Stimulated activated memory B cell treated with anti-CD40 and anti-IgM and Interleukin-4, amounts not matched to agents 10 μg/mL and 1 μg/mL and 100 μg/mL, for 72 hours (primary cell): ENCODE results near the gene IL5.

Source experiments
- ATAC-seq: fragments of 150-1000 bp; cut with Tn5 transposase; 2 replicates; pipeline ENCODE4 v1.10.0; 2021
- H3K27ac Mint-ChIP-seq: one replicate; pipeline ENCODE4 v1.8.0; 2022; ENCODE audit warnings: mild to moderate bottlenecking, mixed read lengths
- H3K27me3 Mint-ChIP-seq: one replicate; pipeline ENCODE4 v1.8.0; 2022; ENCODE audit warnings: mixed read lengths
- H3K36me3 Mint-ChIP-seq: one replicate; pipeline ENCODE4 v1.8.0; 2022; ENCODE audit warnings: mixed read lengths
- H3K4me1 Mint-ChIP-seq: one replicate; pipeline ENCODE4 v1.8.0; 2022; ENCODE audit warnings: mixed read lengths
- H3K4me3 Mint-ChIP-seq: one replicate; pipeline ENCODE4 v1.8.0; 2022; ENCODE audit warnings: mild to moderate bottlenecking, moderate library complexity, mixed read lengths
- H3K9me3 Mint-ChIP-seq: one replicate; pipeline ENCODE4 v1.8.0; 2022; ENCODE audit warnings: mixed read lengths

IL5 gene

GRCh38 chr5:132510076-132510475 is 33.2 kb downstream of the IL5 start:
- Mint-ChIP-seq H3K4me1 (peaks cover 11% of the 10 kb centered on the region), H3K9me3 (peaks cover 5% of the 10 kb centered on the region), H3K36me3 (peaks cover 12% of the 10 kb centered on the region), H3K27ac (no peak overlapping the region), H3K27me3 (peaks cover 12% of the 10 kb centered on the region), H3K4me3 (no peak overlapping the region)
- ATAC-seq: no peak

GRCh38 chr5:132506094-132506692 is 37.1 kb downstream of the IL5 start:
- Mint-ChIP-seq H3K4me3 (no peak overlapping the region), H3K36me3 (peaks cover 6% of the 10 kb centered on the region), H3K27ac (peak overlapping the region; percentile 27), H3K9me3 (no peaks in the 10 kb centered on the region), H3K4me1 (peaks cover 15% of the 10 kb centered on the region), H3K27me3 (peaks cover 12% of the 10 kb centered on the region)
- ATAC-seq: peak; percentile 68

- peaks cover 12% of the 10 kb centered on the region for H3K27me3 Mint-ChIP-seq
- ATAC-seq: no peak
- H3K4me3 Mint-ChIP-seq: no peak overlapping the region
- no peaks in the 10 kb centered on the region for H3K9me3 Mint-ChIP-seq
- H3K4me1 Mint-ChIP-seq: peaks cover 20% of the 10 kb centered on the region
- H3K36me3 Mint-ChIP-seq: peaks cover 6% of the 10 kb centered on the region
- H3K27ac Mint-ChIP-seq: peak overlapping the region; percentile 27
These were observed 37.7 kb downstream of the IL5 start for GRCh38 chr5:132505641-132506040.

- ATAC-seq: no peak
These were observed 38.6 kb downstream of the IL5 start for GRCh38 chr5:132504746-132505145.

GRCh38 chr5:132503244-132503643 is 40.1 kb downstream of the IL5 start:
- Mint-ChIP-seq H3K9me3 (no peaks in the 10 kb centered on the region), H3K36me3 (no peaks in the 10 kb centered on the region), H3K4me1 (peaks cover 34% of the 10 kb centered on the region), H3K27ac (no peak overlapping the region), H3K27me3 (no peaks in the 10 kb centered on the region), H3K4me3 (no peak overlapping the region)
- ATAC-seq: no peak

More at GRCh38 chr5:132504746-132505145, 38.6 kb downstream of the IL5 start:
- Mint-ChIP-seq H3K9me3 (no peaks in the 10 kb centered on the region), H3K27ac (no peak overlapping the region), H3K4me1 (peaks cover 29% of the 10 kb centered on the region), H3K27me3 (peaks cover 8% of the 10 kb centered on the region), H3K36me3 (peaks cover 4% of the 10 kb centered on the region), H3K4me3 (no peak overlapping the region)

GRCh38 chr5:132501961-132502931 is 41.1 kb downstream of the IL5 start:
- H3K4me1 Mint-ChIP-seq: peaks cover 43% of the 10 kb centered on the region
- no peak overlapping the region for H3K4me3 Mint-ChIP-seq
- H3K27ac Mint-ChIP-seq: peak overlapping the region; percentile 82
- H3K27me3 Mint-ChIP-seq: no peaks in the 10 kb centered on the region
- ATAC-seq: no peak
- no peaks in the 10 kb centered on the region for H3K9me3 Mint-ChIP-seq
- H3K36me3 Mint-ChIP-seq: no peaks in the 10 kb centered on the region

GRCh38 chr5:132501629-132501956 is 41.7 kb downstream of the IL5 start:
- no peak for ATAC-seq
- Mint-ChIP-seq H3K27ac (peak overlapping the region; percentile 82), H3K4me3 (no peak overlapping the region), H3K4me1 (peaks cover 46% of the 10 kb centered on the region), H3K36me3 (no peaks in the 10 kb centered on the region), H3K9me3 (no peaks in the 10 kb centered on the region), H3K27me3 (no peaks in the 10 kb centered on the region)

GRCh38 chr5:132500931-132501628 is 42.2 kb downstream of the IL5 start:
- no peaks in the 10 kb centered on the region for H3K9me3 Mint-ChIP-seq
- peak overlapping the region; percentile 82 for H3K27ac Mint-ChIP-seq
- H3K4me3 Mint-ChIP-seq: no peak overlapping the region
- no peaks in the 10 kb centered on the region for H3K27me3 Mint-ChIP-seq
- ATAC-seq: peak; percentile 76
- peaks cover 41% of the 10 kb centered on the region for H3K4me1 Mint-ChIP-seq
- H3K36me3 Mint-ChIP-seq: no peaks in the 10 kb centered on the region

- Mint-ChIP-seq H3K27me3 (no peaks in the 10 kb centered on the region), H3K9me3 (no peaks in the 10 kb centered on the region), H3K36me3 (no peaks in the 10 kb centered on the region), H3K4me1 (peaks cover 40% of the 10 kb centered on the region), H3K27ac (peak overlapping the region; percentile 82), H3K4me3 (no peak overlapping the region)
- ATAC-seq: no peak
These were observed 42.9 kb downstream of the IL5 start for GRCh38 chr5:132500244-132500930.

- no peaks in the 10 kb centered on the region for H3K27me3 Mint-ChIP-seq
- peaks cover 47% of the 10 kb centered on the region for H3K4me1 Mint-ChIP-seq
- peak overlapping the region; percentile 82 for H3K27ac Mint-ChIP-seq
- no peak overlapping the region for H3K4me3 Mint-ChIP-seq
- H3K9me3 Mint-ChIP-seq: no peaks in the 10 kb centered on the region
- H3K36me3 Mint-ChIP-seq: no peaks in the 10 kb centered on the region
- ATAC-seq: no peak
These were observed 43.7 kb downstream of the IL5 start for GRCh38 chr5:132499440-132500243.

- Mint-ChIP-seq H3K4me3 (no peak overlapping the region), H3K27me3 (no peaks in the 10 kb centered on the region), H3K9me3 (no peaks in the 10 kb centered on the region), H3K4me1 (peaks cover 56% of the 10 kb centered on the region), H3K27ac (peak overlapping the region; percentile 81), H3K36me3 (no peaks in the 10 kb centered on the region)
- no peak for ATAC-seq
These were observed 44.5 kb downstream of the IL5 start for GRCh38 chr5:132498686-132499271.

- Mint-ChIP-seq H3K9me3 (no peaks in the 10 kb centered on the region), H3K4me1 (peaks cover 62% of the 10 kb centered on the region), H3K27me3 (no peaks in the 10 kb centered on the region), H3K4me3 (no peak overlapping the region), H3K27ac (peak overlapping the region; percentile 81), H3K36me3 (no peaks in the 10 kb centered on the region)
- ATAC-seq: no peak
These were observed 45.2 kb downstream of the IL5 start for GRCh38 chr5:132498152-132498551.

- H3K27ac Mint-ChIP-seq: peak overlapping the region; percentile 81
- peaks cover 64% of the 10 kb centered on the region for H3K4me1 Mint-ChIP-seq
- peak overlapping the region; percentile 87 for H3K4me3 Mint-ChIP-seq
- no peaks in the 10 kb centered on the region for H3K36me3 Mint-ChIP-seq
- H3K27me3 Mint-ChIP-seq: no peaks in the 10 kb centered on the region
- ATAC-seq: no peak
- no peaks in the 10 kb centered on the region for H3K9me3 Mint-ChIP-seq
These were observed 45.8 kb downstream of the IL5 start for GRCh38 chr5:132497488-132497997.
